NCI-H1930 (cell line): Measurements from ENCODE around the gene SLMAP.

Experiments used
- DNase-seq, 2 experiments: peaks; one replicate each; lab custom pipeline; 2025; lab: John Stamatoyannopoulos, UW

Gene SLMAP

GRCh38 chr3:57749542-57749941 lies 6.6 kb upstream of the SLMAP start:
- DNase-seq: no peak

GRCh38 chr3:57752307-57752706 lies 3.8 kb upstream of the SLMAP start:
- no peak for DNase-seq

GRCh38 chr3:57753016-57753415 lies 3.1 kb upstream of the SLMAP start:
- no peak for DNase-seq

- DNase-seq: no peak
Measured at GRCh38 chr3:57755368-57755675, 787 bp upstream of the SLMAP start.

- DNase-seq: no peak
Measured at GRCh38 chr3:57756528-57757401, 656 bp downstream of the SLMAP start.

GRCh38 chr3:57757642-57758297 lies 1.7 kb downstream of the SLMAP start:
- DNase-seq: no peak

- DNase-seq: no peak
Measured at GRCh38 chr3:57758686-57759085, 2.6 kb downstream of the SLMAP start.

GRCh38 chr3:57764794-57765193 lies 8.7 kb downstream of the SLMAP start:
- DNase-seq: no peak

GRCh38 chr3:57768595-57768994 lies 12.5 kb downstream of the SLMAP start:
- DNase-seq: no peak

- DNase-seq: no peak
Measured at GRCh38 chr3:57770009-57770827, 14.1 kb downstream of the SLMAP start.

GRCh38 chr3:57772251-57772650 lies 16.1 kb downstream of the SLMAP start:
- DNase-seq: no peak

GRCh38 chr3:57777774-57778173 lies 21.7 kb downstream of the SLMAP start:
- no peak for DNase-seq

GRCh38 chr3:57778494-57778893 lies 22.4 kb downstream of the SLMAP start:
- DNase-seq: no peak

- DNase-seq: no peak
Measured at GRCh38 chr3:57779666-57780065, 23.6 kb downstream of the SLMAP start.

GRCh38 chr3:57783186-57784088 lies 27.3 kb downstream of the SLMAP start:
- no peak for DNase-seq

GRCh38 chr3:57784089-57784735 lies 28.1 kb downstream of the SLMAP start:
- DNase-seq: no peak

- no peak for DNase-seq
Measured at GRCh38 chr3:57785446-57785845, 29.3 kb downstream of the SLMAP start.

GRCh38 chr3:57787867-57788623 lies 31.9 kb downstream of the SLMAP start:
- no peak for DNase-seq

- DNase-seq: no peak
Measured at GRCh38 chr3:57788624-57789018, 32.5 kb downstream of the SLMAP start.

GRCh38 chr3:57791245-57791644 lies 35.1 kb downstream of the SLMAP start:
- DNase-seq: no peak
